ENCODE measurements around the gene FUCA2. TPM values are rescaled to one million over a fixed set of nuclear protein-coding genes. Genes with fewer than 3 reads are reported as not detected.

FUCA2 gene
- total RNA-seq, 1 experiment from 2014 or later, result 72.1 TPM

DNA sequence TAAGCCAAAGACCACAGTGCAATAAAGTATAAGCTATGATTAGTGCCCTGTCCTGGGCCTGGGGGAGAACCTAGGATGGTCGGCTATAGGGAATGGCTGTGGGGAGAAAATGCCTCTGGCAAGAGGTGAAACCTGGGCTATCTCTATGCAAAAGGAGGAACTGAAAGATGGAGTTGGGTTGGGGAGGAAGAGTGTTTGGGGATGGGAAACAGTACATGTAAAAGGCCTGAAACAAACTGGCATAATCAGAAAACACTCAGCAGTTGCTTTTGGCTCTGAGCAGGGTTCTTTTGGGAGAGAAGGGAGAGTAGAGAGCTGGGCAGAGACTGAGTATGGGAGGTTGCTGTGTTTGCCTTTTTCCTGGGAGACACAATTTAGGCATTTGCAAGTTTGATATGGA is 31.9 kb upstream of the FUCA2 start:
- Histone ChIP-seq H4K91ac (ENCODE audit: insufficient read length, low read depth, low read length) (no peak overlapping the region), H2BK120ac (ENCODE audit: low read depth, low read length, poor library complexity, severe bottlenecking) (no peak overlapping the region), H2AFZ (ENCODE audit: low read length) (no peak overlapping the region), H2BK12ac (ENCODE audit: insufficient read length, low read depth, low read length) (no peak overlapping the region), H3K9ac (ENCODE audit: extremely low read depth, insufficient read length, low read length) (no peak overlapping the region), H3T11ph (ENCODE audit: low read length) (no peak overlapping the region), H2BK5ac (ENCODE audit: insufficient read length, low read length) (no peak overlapping the region), H3K27me3 (ENCODE audit: insufficient read depth, low read length) (no peaks in the 10 kb centered on the region), H3K23me2 (ENCODE audit: insufficient read length, low read depth, low read length, poor library complexity, severe bottlenecking) (no peaks in the 10 kb centered on the region), H4K5ac (ENCODE audit: insufficient read length, low read depth, low read length) (no peak overlapping the region), H3K27ac (ENCODE audit: insufficient read length, low read depth, low read length) (no peak overlapping the region), H2BK20ac (ENCODE audit: low read depth, low read length, poor library complexity, severe bottlenecking) (no peak overlapping the region), H3K14ac (ENCODE audit: insufficient read depth, low read length) (no peak overlapping the region), H3K56ac (ENCODE audit: insufficient read length, low read depth, low read length) (no peak overlapping the region), H3K79me2 (ENCODE audit: insufficient read depth, low read length) (no peaks in the 10 kb centered on the region), H3K4me1 (ENCODE audit: insufficient read depth, low read length) (peaks cover 4% of the 10 kb centered on the region; the same call in 1 of the 2 replicates), H3K23ac (ENCODE audit: insufficient read length, low read depth, low read length) (no peak overlapping the region), H3K79me1 (ENCODE audit: insufficient read depth, low read depth, low read length, poor library complexity, severe bottlenecking) (no peaks in the 10 kb centered on the region), H3K18ac (ENCODE audit: insufficient read length, low read depth, low read length) (no peak overlapping the region), H2AK5ac (ENCODE audit: insufficient read length, low read length) (no peak overlapping the region), H3K4me2 (ENCODE audit: insufficient read depth, insufficient read length, low read length) (no peak overlapping the region), H2BK15ac (ENCODE audit: low read depth, low read length) (no peak overlapping the region), H3K9me3 (ENCODE audit: control insufficient read depth, low read depth, low read length) (no peaks in the 10 kb centered on the region), H4K8ac (replicated peaks; ENCODE audit: insufficient read length, low read depth, low read length) (no peak overlapping the region), H4K20me1 (ENCODE audit: control insufficient read depth, insufficient read depth, insufficient read length) (no peaks in the 10 kb centered on the region), H3K4ac (ENCODE audit: low read depth, low read length) (no peak overlapping the region)
- TF ChIP-seq, protein P1, sequence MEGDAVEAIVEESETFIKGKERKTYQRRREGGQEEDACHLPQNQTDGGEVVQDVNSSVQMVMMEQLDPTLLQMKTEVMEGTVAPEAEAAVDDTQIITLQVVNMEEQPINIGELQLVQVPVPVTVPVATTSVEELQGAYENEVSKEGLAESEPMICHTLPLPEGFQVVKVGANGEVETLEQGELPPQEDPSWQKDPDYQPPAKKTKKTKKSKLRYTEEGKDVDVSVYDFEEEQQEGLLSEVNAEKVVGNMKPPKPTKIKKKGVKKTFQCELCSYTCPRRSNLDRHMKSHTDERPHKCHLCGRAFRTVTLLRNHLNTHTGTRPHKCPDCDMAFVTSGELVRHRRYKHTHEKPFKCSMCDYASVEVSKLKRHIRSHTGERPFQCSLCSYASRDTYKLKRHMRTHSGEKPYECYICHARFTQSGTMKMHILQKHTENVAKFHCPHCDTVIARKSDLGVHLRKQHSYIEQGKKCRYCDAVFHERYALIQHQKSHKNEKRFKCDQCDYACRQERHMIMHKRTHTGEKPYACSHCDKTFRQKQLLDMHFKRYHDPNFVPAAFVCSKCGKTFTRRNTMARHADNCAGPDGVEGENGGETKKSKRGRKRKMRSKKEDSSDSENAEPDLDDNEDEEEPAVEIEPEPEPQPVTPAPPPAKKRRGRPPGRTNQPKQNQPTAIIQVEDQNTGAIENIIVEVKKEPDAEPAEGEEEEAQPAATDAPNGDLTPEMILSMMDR (conservative IDR thresholded peaks at IDR 0.05), result no peak
- H3K4me3 Mint-ChIP-seq, result no peak overlapping the region
- no peaks in the 10 kb centered on the region for H3K36me3 Mint-ChIP-seq (ENCODE audit: insufficient read depth in 1 of 3, low read depth in 3 of 3)
- DNase-seq, result no peak
- peaks cover 21 to 25% of the 10 kb centered on the region in 2 experiments for H3K4me1 Mint-ChIP-seq
- WGBS (ENCODE audit: extremely low coverage, insufficient read length, low lambda C conversion rate), result no CpG with 5 or more reads among the region's 1 CpG
- no peaks in the 10 kb centered on the region for H3K9me3 Mint-ChIP-seq
- H3K27ac Mint-ChIP-seq, result no peak overlapping the region
- peaks cover 17% of the 10 kb centered on the region for H3K27me3 Mint-ChIP-seq (ENCODE audit: low read depth)
